Tibial nerve (tissue), 4 donors: Measurements from ENCODE around the gene GBA2. TPM values are rescaled to one million over a fixed set of nuclear protein-coding genes. Genes with fewer than 3 reads are reported as not detected.

Experiments
- DNase-seq, 2 donors: peaks; one replicate each; pipeline ENCODE4 v3.0.0-alpha.2; 2019; ENCODE audit warnings: low spot score in 2 of 2
- H3K27ac ChIP-seq, 4 donors: fragments of 200-600 bp; sonication (generic) in 3 of 4; one replicate each; pipeline ENCODE4 v1.5.1; 2017 to 2019; ENCODE audit warnings: mild to moderate bottlenecking in 1 of 4
- H3K27me3 ChIP-seq, 2 donors: fragments of 200-600 bp; sonication (generic) in 1 of 2; one replicate each; pipeline versions ENCODE4 v1.5.1 to v1.6.0; 2017 to 2019
- H3K36me3 ChIP-seq, 3 donors: fragments of 200-600 bp; sonication (generic); one replicate each; pipeline ENCODE4 v1.5.1; 2018 to 2019
- H3K4me1 ChIP-seq, 4 donors: fragments of 200-600 bp; sonication (generic) in 3 of 4; one replicate each; pipeline ENCODE4 v1.5.1; 2017 to 2019
- H3K4me3 ChIP-seq, 4 donors: fragments of 200-600 bp; sonication (generic) in 3 of 4; one replicate each; pipeline ENCODE4 v1.5.1; 2017 to 2019; ENCODE audit warnings: mild to moderate bottlenecking in 1 of 4, moderate library complexity in 1 of 4
- H3K9me3 ChIP-seq, 4 donors: fragments of 200-600 bp; sonication (generic) in 3 of 4; one replicate each; pipeline ENCODE4 v1.5.1; 2017 to 2019
- CTCF ChIP-seq, 5 experiments: fragments of 200-600 bp in 3 of 5; fragments of 450-650 bp in 2 of 5; sonication (generic) in 3 of 5; IDR thresholded peaks; one replicate each; pipeline ENCODE4 v1.5.1; 2016 to 2019; ENCODE audit warnings: antibody characterized with exemption in 5 of 5, mild to moderate bottlenecking in 3 of 5, moderate library complexity in 2 of 5
- EP300 ChIP-seq, 2 donors: sonication (generic); formaldehyde crosslinking; IDR thresholded peaks; one replicate each; pipeline ENCODE4 v1.6.1; 2017; ENCODE audit warnings: antibody characterized with exemption in 2 of 2, mild to moderate bottlenecking in 1 of 2
- POLR2A ChIP-seq, 2 donors: fragments of 450-650 bp; IDR thresholded peaks; one replicate each; pipeline ENCODE4 v1.6.1; 2017; ENCODE audit warnings: antibody characterized with exemption in 2 of 2, mild to moderate bottlenecking in 2 of 2, moderate library complexity in 2 of 2
- WGBS, 2 donors: methylation state at CpG; one replicate each; pipeline ENCODE4 v1.1.5; 2018; 5-methylcytosine and 5-hydroxymethylcytosine counted together
- total RNA-seq, 4 donors: library from RNA; depleted of rRNA; stranded (reverse); fragments of >200 nt; gene quantifications; one replicate each; pipeline ENCODE4 v1.1.0, GENCODE V29; 2016

The GBA2 gene
- total RNA-seq, 4 donors from 2014 or later: 63.8 to 92.1 (median 66.1) TPM

DNA sequence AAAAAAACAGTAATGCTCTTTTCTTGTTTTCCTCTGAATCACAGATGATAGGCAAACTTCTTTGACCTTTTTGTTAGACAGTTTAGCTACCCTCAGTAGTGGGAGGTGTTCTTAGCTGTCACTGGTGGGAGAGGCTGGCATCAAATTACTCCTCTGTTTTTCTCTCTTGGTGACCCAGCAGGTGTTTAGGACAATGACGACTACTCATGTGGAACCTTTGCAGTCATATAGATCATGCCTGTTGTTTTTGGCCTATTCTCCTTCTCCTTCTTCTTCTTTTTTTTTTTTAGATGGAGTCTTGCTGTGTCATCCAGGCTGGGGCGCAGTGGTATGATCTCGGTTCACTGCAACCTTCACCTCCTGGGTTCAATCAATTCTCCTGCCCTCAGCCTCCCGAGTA is 27.0 kb upstream of the GBA2 start:
- Histone ChIP-seq H3K4me3 (no peak overlapping the region), H3K27ac (no peak overlapping the region), H3K27me3 (no peaks in the 10 kb centered on the region), H3K36me3 (no peaks in the 10 kb centered on the region), H3K4me1 (peaks cover 0 to 18% (median 10%) of the 10 kb centered on the region in 4 donors), H3K9me3 (no peaks in the 10 kb centered on the region)
- no peak for DNase-seq
- TF ChIP-seq CTCF (IDR thresholded peaks at IDR 0.05) (no peak), POLR2A (IDR thresholded peaks at IDR 0.05) (no peak), EP300 (IDR thresholded peaks at IDR 0.05) (no peak)
- WGBS, 2 donors: 77 to 80% methylated on average over 4 of the region's 4 CpGs

DNA sequence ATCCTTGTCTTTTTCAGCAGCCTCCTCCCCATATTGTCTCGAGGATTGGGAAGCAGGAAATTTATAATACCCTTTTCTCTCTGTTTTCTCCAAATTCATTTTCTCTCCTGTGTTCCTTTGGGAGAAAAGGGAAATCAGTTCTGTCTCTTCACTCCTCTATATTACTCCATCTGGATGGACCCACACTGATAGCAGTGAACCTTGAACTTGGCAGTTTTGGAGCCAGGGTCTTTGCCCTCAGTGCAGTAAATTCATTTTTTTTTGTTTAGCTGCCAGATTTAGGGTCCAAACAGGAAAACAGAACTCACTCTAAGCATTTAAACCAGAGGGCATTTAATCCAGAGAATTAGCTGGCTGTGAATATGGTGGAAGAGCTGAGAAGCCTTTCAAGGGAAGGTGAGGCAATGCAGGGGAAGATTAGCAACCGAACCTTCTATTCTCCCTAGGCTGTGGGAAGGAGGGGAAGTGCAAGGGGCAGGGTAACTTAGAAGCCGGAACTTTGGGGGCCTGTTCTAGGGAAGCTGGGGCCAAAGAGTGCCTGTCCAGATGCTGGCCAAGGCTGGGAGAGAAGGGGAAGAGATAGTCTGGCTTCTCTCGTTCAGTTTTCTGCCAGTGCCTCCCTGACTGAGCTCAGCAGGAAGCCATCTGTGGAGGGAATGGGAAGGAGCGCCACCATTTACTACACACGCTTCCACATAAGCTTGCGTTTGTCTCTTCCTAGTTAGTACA is 26.0 kb upstream of the GBA2 start:
- DNase-seq: no peak
- WGBS, 2 donors: 61 to 62% methylated on average over 7 of the region's 7 CpGs
- Histone ChIP-seq H3K27me3 (no peaks in the 10 kb centered on the region), H3K36me3 (no peaks in the 10 kb centered on the region), H3K9me3 (no peaks in the 10 kb centered on the region), H3K27ac (no peak overlapping the region), H3K4me1 (peaks cover 0 to 28% (median 13%) of the 10 kb centered on the region in 4 donors), H3K4me3 (no peak overlapping the region)
- TF ChIP-seq EP300 (IDR thresholded peaks at IDR 0.05): no peak
- TF ChIP-seq CTCF (IDR thresholded peaks at IDR 0.05): no peak
- TF ChIP-seq POLR2A (IDR thresholded peaks at IDR 0.05): no peak

GRCh38 chr9:35771943-35772342 is 22.9 kb upstream of the GBA2 start:
- H3K4me3 ChIP-seq: no peak overlapping the region
- peaks cover 0 to 32% (median 13%) of the 10 kb centered on the region in 4 donors for H3K4me1 ChIP-seq
- no peak for DNase-seq
- no peaks in the 10 kb centered on the region for H3K36me3 ChIP-seq
- no peaks in the 10 kb centered on the region for H3K9me3 ChIP-seq
- H3K27me3 ChIP-seq: no peaks in the 10 kb centered on the region
- WGBS, 2 donors: 74 to 76% methylated on average over 3 of the region's 3 CpGs
- TF ChIP-seq EP300 (IDR thresholded peaks at IDR 0.05) (no peak), POLR2A (IDR thresholded peaks at IDR 0.05) (no peak), CTCF (IDR thresholded peaks at IDR 0.05) (no peak)
- H3K27ac ChIP-seq: peak overlapping the region in 1 of 4 donors; percentile 32

GRCh38 chr9:35771534-35771933 is 22.5 kb upstream of the GBA2 start:
- Histone ChIP-seq H3K36me3 (no peaks in the 10 kb centered on the region), H3K9me3 (no peaks in the 10 kb centered on the region), H3K27ac (peak overlapping the region in 3 of 4 donors; percentile 32 to 53 (median 50)), H3K27me3 (no peaks in the 10 kb centered on the region), H3K4me1 (peaks cover 0 to 32% (median 13%) of the 10 kb centered on the region in 4 donors), H3K4me3 (no peak overlapping the region)
- DNase-seq: peak in 1 of 2 donors; percentile 61
- 11 to 18% methylated on average over 1 of the region's 1 CpG for WGBS, 2 donors
- TF ChIP-seq EP300 (IDR thresholded peaks at IDR 0.05): no peak
- no peak for TF ChIP-seq CTCF (IDR thresholded peaks at IDR 0.05)
- no peak for TF ChIP-seq POLR2A (IDR thresholded peaks at IDR 0.05)

DNA sequence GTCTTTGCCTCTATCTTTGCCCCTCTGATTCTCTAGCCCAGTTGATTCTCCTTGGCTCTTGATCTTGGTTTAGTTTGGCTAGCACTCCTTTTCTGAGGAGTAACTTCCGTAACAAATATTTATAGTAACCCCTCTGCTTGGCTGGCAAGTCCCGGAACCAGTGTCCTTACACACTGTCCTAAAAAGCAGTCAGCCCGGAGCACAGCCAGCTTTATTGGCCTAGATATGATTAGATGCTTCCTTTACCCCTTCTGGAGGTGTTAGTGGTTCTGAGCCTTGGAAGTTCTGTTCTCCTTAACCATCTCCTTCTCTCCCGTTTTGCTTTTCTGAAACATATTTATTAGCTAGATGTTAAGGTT is 22.0 kb upstream of the GBA2 start:
- TF ChIP-seq POLR2A (IDR thresholded peaks at IDR 0.05) (no peak), EP300 (IDR thresholded peaks at IDR 0.05) (no peak), CTCF (IDR thresholded peaks at IDR 0.05) (no peak)
- Histone ChIP-seq H3K36me3 (no peaks in the 10 kb centered on the region), H3K9me3 (no peaks in the 10 kb centered on the region), H3K27ac (peak overlapping the region in 3 of 4 donors; percentile 32 to 53 (median 50)), H3K4me1 (peaks cover 0 to 32% (median 13%) of the 10 kb centered on the region in 4 donors), H3K27me3 (no peaks in the 10 kb centered on the region), H3K4me3 (no peak overlapping the region)
- DNase-seq: peak in 1 of 2 donors; percentile 40
- 7 to 17% methylated on average over 4 of the region's 4 CpGs for WGBS, 2 donors
